ENCODE data around the gene SVIL.
"Not testable (repeated sequence)": the region's sequence is repeated elsewhere in the genome, so short reads cannot be mapped to it uniquely, and the experiment has no call there.

The SVIL gene

GRCh38 chr10:29622382-29622922 lies 12.3 kb downstream of the SVIL start:
- DNase-seq (ENCODE audit: low read depth, low spot score) = no peak

DNA sequence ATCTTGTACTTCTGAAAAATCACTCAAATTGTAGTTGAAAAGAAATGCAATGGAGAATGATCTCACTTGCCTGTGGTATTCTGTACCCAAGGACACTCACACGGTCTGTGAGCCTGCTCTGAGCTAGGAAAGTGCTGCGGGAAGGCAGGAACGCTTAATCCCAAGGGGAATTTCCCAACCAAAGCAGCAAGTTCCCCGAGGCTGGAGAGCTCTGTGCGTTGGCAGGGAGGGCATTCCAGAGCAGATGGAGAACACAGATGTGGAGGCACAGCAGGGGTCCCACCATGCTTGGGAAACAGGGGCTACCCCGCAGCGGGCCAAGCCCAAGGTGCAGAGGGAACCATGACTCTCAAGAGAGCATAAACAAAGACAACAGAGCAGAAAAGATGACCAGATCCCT lies 13.6 kb downstream of the SVIL start:
- DNase-seq (ENCODE audit: low read depth, low spot score) = peak; percentile 96

DNA sequence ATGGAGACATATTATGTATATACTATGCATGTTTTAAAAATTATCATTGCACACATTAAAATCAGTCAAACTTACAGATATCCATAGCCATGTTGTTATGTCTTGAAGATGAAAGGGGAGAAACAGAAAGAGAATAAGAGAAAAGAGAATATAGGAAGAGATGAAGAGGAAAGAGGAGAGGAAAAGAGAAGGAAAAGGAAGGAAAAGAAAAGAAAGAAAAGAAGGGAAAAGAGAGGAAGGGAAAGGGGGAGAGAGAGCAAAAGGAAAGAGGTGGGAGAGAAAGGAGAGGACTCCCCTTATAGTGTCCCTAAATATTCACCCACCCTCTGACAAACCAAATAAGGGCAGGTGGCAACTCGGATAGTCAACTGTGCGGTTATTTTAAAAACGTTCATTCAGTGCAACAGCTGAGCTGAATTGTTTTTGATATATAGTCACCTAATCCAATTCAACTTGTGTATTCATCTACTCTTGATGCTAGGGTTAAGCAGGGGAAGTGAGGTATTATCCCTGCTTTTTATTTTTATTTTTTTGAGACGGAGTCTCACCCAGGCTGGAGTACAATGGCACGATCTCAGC lies 14.6 kb downstream of the SVIL start:
- no peak for DNase-seq (ENCODE audit: low read depth, low spot score)

DNA sequence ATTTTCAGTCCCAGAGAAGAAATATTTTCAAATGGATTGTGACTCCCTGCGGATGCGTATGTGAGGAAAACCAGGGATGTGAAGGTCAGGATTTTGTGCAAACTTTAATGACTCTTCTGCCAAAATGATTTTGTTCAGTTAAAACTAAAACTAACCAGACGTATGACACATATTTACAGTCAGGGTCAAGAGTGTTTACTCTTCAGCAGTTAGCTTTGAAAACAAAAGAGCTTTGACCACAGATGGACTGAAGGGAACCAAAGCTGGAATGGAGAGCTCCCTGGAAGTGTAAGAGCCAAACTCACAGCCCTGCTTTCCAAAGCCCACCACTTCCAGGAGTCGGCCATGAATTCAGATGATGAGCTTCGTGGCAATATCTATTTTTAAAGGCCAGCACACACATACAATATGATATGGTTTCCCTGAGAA lies 15.5 kb downstream of the SVIL start:
- no peak for DNase-seq (ENCODE audit: low read depth, low spot score)

DNA sequence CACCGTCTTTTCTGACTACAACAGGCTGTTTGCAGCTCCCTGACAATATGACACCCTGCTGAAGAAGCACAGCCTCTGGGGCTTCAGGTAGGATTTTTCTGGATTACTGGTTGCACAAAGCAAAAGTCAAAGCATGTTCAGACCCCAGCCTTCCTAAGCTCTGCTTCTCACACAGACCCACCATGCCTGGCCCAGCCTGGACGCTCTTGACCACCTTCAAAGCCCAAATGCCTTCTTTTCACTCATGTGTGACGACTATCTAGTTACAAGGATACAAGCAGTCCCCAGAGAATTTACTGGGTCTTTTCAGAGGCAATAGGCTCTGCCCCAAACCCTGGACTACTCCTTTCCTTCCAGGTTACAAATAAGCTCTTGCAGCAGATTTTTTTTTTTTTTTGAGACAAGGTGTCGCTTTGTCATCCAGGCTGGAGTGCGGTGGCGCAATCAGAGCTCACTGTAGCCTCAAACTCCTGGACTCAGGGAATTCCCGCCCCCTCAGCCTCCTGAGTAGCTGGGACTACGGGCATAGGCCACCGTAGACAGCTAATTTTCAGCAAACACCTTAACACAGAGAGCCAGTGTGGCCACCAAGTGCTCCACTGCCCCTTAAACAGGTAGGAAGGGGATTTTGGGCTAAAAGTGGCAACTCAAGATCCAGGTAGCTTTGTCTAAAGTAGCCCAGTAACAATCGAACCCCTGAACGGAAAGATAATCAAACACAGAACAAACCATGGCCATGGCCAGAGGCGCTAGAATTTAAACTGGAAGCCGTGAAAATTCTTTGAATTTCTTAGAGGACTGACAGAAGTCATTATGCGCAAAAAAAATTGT lies 16.2 kb downstream of the SVIL start:
- DNase-seq (ENCODE audit: low read depth, low spot score) = no peak

GRCh38 chr10:29617880-29618340 lies 16.9 kb downstream of the SVIL start:
- DNase-seq (ENCODE audit: low read depth, low spot score) = no peak

GRCh38 chr10:29616542-29616941 lies 18.2 kb downstream of the SVIL start:
- no peak for DNase-seq (ENCODE audit: low read depth, low spot score)

DNA sequence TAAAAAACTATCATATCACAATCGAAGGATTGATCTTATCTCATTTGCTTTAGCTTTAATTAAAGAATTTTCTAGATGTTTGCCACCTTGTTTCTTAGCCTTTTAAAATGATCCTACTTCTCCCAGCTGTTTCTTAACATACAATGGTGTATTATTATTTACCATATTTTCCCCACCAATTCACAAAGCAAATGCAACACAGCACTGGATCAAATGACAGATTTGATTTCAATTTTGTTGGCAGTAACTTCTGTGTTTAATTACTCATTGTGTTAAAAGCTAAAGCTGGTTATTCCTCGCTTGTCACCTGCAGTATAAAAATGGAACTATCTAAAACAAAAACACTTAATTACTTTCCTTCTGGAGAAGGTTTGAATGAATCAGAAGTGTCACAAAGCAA lies 19.6 kb downstream of the SVIL start:
- DNase-seq (ENCODE audit: low read depth, low spot score) = no peak

- not testable (repeated sequence) for DNase-seq (ENCODE audit: low read depth, low spot score)
These were observed 20.5 kb downstream of the SVIL start for GRCh38 chr10:29614289-29614688.

- no peak for DNase-seq (ENCODE audit: low read depth, low spot score)
These were observed 21.0 kb downstream of the SVIL start for GRCh38 chr10:29613791-29614190.

GRCh38 chr10:29613196-29613595 lies 21.6 kb downstream of the SVIL start:
- no peak for DNase-seq (ENCODE audit: low read depth, low spot score)

DNA sequence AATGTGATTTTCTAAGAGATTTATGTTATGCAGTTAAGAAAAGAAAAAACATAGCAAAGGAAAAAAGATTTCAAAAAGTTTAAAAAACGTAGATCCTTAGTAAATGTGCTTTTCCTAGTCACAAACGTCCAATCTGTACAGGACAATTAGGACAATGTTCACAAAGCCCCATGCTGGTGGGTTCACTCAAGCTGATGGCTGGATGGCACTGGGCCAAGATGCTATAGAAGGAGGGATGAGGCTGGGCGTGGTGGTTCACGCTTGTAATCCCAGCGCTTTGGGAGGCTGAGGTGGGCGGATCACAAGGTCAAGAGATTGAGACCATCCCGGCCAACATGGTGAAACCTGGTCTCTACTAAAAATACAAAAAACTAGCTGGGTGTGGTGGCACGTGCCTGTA lies 22.1 kb downstream of the SVIL start:
- no peak for DNase-seq (ENCODE audit: low read depth, low spot score)

GRCh38 chr10:29611781-29612381 lies 22.9 kb downstream of the SVIL start:
- no peak for DNase-seq (ENCODE audit: low read depth, low spot score)

- DNase-seq (ENCODE audit: low read depth, low spot score) = no peak
These were observed 23.7 kb downstream of the SVIL start for GRCh38 chr10:29610876-29611647.

DNA sequence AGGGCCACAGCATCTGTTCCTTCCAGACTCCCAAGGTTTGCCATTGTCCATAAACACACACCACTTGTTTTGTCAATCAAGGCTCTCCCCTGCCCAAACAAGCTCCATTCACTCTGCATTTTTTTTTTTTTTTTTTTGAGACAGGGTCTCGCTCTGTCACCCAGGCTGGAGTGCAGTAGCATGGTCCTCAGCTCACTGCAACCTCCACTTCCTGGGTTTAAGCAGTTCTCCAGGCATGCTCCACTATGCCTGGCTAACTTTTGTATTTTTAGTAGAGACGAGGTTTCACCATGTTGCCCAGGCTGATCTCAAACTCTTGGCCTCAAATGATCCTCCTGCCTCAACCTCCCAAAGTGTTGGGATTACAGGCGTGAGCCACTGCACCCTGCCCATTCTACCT lies 24.4 kb downstream of the SVIL start:
- not testable (repeated sequence) for DNase-seq (ENCODE audit: low read depth, low spot score)

- no peak for DNase-seq (ENCODE audit: low read depth, low spot score)
These were observed 25.1 kb downstream of the SVIL start for GRCh38 chr10:29609696-29610095.

DNA sequence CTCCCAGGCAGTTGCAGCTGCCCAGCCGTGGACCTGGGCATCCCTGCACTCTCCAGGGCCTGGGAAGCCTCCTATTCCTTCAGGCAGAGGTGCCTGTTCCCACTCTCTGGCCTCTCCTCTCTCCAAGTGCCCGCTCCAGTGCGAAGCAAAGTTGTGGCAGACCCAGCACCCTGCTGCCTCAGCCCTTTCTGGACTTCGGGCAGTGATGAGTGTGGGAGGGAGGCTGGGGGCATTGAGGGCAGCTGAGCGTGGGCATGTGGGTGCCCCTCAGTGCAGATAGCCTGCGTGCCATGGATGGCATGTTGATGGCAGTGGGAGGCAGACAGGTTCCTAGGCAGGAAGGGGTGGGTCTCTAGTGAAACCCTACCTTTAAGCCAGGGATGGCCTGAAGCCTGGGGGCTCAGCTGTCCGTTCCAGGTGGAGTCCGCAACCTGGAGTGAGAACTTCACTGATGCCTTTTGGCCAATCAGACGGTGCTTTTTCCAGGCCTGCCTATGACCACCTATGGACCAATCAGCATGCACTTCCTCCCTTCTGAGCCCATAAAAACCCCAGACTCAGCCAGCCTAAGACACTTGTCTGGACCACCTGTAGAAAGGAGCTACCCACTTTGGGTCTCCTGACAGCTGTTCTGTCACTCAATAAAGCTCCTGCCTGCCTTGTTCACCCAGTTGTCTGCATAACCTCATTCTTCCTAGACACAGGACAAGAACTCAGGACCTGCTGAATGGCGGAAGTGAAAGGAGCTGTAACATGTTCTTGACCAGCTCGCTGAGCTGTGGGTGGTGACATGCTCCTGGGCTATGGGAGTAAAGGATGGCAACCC lies 26.1 kb downstream of the SVIL start:
- no peak for DNase-seq (ENCODE audit: low read depth, low spot score)

GRCh38 chr10:29608062-29608461 lies 26.7 kb downstream of the SVIL start:
- DNase-seq (ENCODE audit: low read depth, low spot score) = no peak

DNA sequence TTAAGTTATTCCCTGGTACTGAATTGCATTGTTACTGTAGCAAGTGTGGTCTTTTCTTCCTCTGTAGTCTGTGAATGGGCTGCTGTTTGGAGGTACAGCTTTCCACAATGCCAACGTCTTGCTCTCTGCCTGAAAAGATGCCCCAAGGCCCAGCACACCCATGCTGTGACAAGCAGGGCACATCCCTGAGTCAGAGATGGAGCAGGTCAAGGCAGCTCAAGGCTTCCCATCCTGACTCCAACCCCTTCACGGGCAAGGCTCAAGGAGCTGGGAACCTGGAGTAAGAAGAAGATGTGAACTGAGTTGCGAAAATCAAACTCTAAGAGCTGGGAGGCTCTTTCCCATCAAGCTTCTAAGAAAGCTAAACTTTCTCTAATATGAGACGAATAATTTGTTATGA lies 27.2 kb downstream of the SVIL start:
- no peak for DNase-seq (ENCODE audit: low read depth, low spot score)

GRCh38 chr10:29606693-29607092 lies 28.1 kb downstream of the SVIL start:
- DNase-seq (ENCODE audit: low read depth, low spot score) = not testable (repeated sequence)

DNA sequence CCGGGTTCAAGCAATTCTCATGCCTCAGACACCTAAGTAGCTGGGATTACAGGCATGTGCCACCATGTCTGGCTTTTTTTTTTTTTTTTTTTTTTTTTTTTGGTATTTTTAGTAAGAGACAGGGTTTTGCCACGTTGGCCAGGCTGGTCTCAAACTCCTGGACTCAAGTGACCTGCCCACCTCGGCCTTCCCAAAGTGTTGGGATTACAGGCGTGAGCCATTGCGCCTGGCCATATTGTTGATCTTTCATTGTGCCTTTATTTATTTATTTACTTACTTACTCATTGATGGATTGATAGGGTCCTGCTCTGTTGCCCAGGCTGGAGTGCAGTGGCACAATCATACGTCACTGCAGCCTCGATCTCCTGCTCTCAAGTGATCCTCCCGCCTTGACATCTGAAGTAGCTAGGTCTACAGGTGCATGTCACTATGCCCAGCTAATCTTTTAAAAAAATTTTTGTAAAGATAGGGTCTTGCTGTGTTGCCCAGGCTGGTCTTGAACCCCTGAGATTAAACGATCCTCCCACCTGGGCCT lies 30.4 kb downstream of the SVIL start:
- DNase-seq (ENCODE audit: low read depth, low spot score) = no peak

Measured in brain pericyte (primary cell).